Heart left ventricle (tissue), 16 donors: Measurements from ENCODE around the gene CDH2. TPM values are rescaled to one million over a fixed set of nuclear protein-coding genes. Genes with fewer than 3 reads are reported as not detected.

Experiments used
- ATAC-seq, 4 donors: fragments of 200-7000 bp; cut with Tn5 transposase; one replicate each; pipeline ENCODE4 v1.9.1; 2020 to 2022; ENCODE audit warnings: moderate library complexity in 4 of 4, mild to moderate bottlenecking in 3 of 4, moderate number of reproducible peaks in 1 of 4
- DNase-seq, 5 donors: peaks; one replicate each; pipeline ENCODE4 v3.0.0-alpha.2; 2020
- H3K27ac ChIP-seq, 12 donors: fragments of 200-600 bp; sonication (generic) in 4 of 12; one replicate each; pipeline versions ENCODE4 v1.5.0 to v1.8.0; 2016 to 2022; ENCODE audit warnings: mild to moderate bottlenecking in 2 of 12
- H3K27me3 ChIP-seq, 9 donors: fragments of 200-600 bp; sonication (generic) in 2 of 9; one replicate each; pipeline versions ENCODE4 v1.5.1 to v1.8.0; 2016 to 2022; ENCODE audit warnings: mild to moderate bottlenecking in 3 of 9
- H3K36me3 ChIP-seq, 9 donors: fragments of 200-600 bp; sonication (generic) in 2 of 9; one replicate each; pipeline versions ENCODE4 v1.5.0 to v1.8.0; 2018 to 2022; ENCODE audit warnings: mild to moderate bottlenecking in 2 of 9
- H3K4me1 ChIP-seq, 12 donors: fragments of 200-600 bp; sonication (generic) in 4 of 12; one replicate each; pipeline versions ENCODE4 v1.5.0 to v1.8.0; 2016 to 2022; ENCODE audit warnings: mild to moderate bottlenecking in 3 of 12
- H3K4me3 ChIP-seq, 12 donors: fragments of 200-600 bp; sonication (generic) in 4 of 12; one replicate each; pipeline versions ENCODE4 v1.5.0 to v1.8.0; 2017 to 2022; ENCODE audit warnings: mild to moderate bottlenecking in 9 of 12, moderate library complexity in 4 of 12
- H3K9me3 ChIP-seq, 12 donors: fragments of 200-600 bp; sonication (generic) in 4 of 12; one replicate each; pipeline versions ENCODE4 v1.5.0 to v1.8.0; 2016 to 2022; ENCODE audit warnings: mild to moderate bottlenecking in 1 of 12
- CTCF ChIP-seq, 12 donors: fragments of 200-600 bp; sonication (generic) in 4 of 12; IDR thresholded peaks; one replicate each; pipeline versions ENCODE4 v1.5.0 to v1.8.0; 2018 to 2022; ENCODE audit warnings: antibody characterized with exemption in 12 of 12, mild to moderate bottlenecking in 5 of 12
- POLR2A ChIP-seq, 2 donors: fragments of 450-650 bp; IDR thresholded peaks; one replicate each; pipeline ENCODE4 v1.6.1; 2017; ENCODE audit warnings: antibody characterized with exemption in 2 of 2, mild to moderate bottlenecking in 2 of 2, moderate library complexity in 2 of 2
- WGBS, 4 donors: extraction: QIAGEN DNeasy Blood & Tissue Kit in 2 of 4; methylation state at CpG; one replicate each; pipeline versions ENCODE4 v1.1.5 to v1.1.7; 2013 to 2018; 5-methylcytosine and 5-hydroxymethylcytosine counted together
- intact Hi-C, 10 donors: fragments of 100-400 bp; cut with DNase I; formaldehyde crosslinking; loops; one replicate each; pipeline versions ENCODE4 v1.11.1 to v1.14.2; 2022
- polyA plus RNA-seq, 2 donors: library from polyadenylated mRNA; stranded (reverse); fragments of 200-250 nt; gene quantifications; one replicate each; pipeline ENCODE4 v1.2.3, GENCODE V29; 2013
- total RNA-seq, 9 donors: library from RNA; depleted of rRNA in 2 of 9; stranded (reverse); fragments of >200 nt in 2 of 9; fragmentation: NEBNext Ultra II Directional in 3 of 9; extraction: Animal tissue kit (Norgen Biotek cat#: 25700) in 3 of 9; gene quantifications; one replicate each; pipeline versions ENCODE4 v1.1.0 to v1.2.4, GENCODE V29; 2016 to 2023
- donor health status: ischemic (EF 13 %, LVEDD 7.1; RV severe dilation, severe dysfunction).
- donor health status: healthy with polysubstance abuse.
- donor health status: DM: no; HTN: yes; CAD: no.
- donor health status: DM: no; HTN: no; CAD: no.
- donor health status: ischemic (EF 25% LVEDD 6.9; RV normal size, moderate dysfunction).
- donor health status: ischemic (EF 25% LVEDD 5.7; RV mildly dilated, moderate dysfunction).
- donor health status: healthy.
- donor health status: DM: yes; HTN: yes; CAD: no.
- donor health status: ischemic (EF 35%, LVEDD 5.7; RV mildly dilated, moderate dysfunction).
- donor health status: nonischemic (EF 11% LVEDD 7.7; RV severe dilation, severe dysfunction).
- donor health status: DM: yes; HTN: yes; CAD: no.
- donor health status: PGD.
- donor health status: ischemic (EF 29% LVEDD 5.4; RV normal size, mild dysfunction).
- donor health status: nonischemic (EF 23%, LVEDD 6.1; RV moderate dilation, normal function).

Gene CDH2
- total and polyA plus RNA-seq, 11 donors, result 62.5 to 594 (median 386) TPM

- DNase-seq (no peak), ATAC-seq (no peak)
- H3K27ac ChIP-seq, result peak overlapping the region in 3 of 12 donors; percentile 0 to 32 (median 18)
- TF ChIP-seq CTCF (IDR thresholded peaks at IDR 0.05), result no peak
- no peak for TF ChIP-seq POLR2A (IDR thresholded peaks at IDR 0.05)
- intact Hi-C loops, result no loop called here
- no peak overlapping the region for H3K4me3 ChIP-seq
- 12 to 34% (median 16%) methylated on average over 3 of the region's 3 CpGs for WGBS, 4 donors
- no peaks in the 10 kb centered on the region for H3K9me3 ChIP-seq
- H3K27me3 ChIP-seq, result no peaks in the 10 kb centered on the region
- no peaks in the 10 kb centered on the region for H3K36me3 ChIP-seq
- peaks cover 0 to 61% (median 14%) of the 10 kb centered on the region in 12 donors for H3K4me1 ChIP-seq
These were observed 103.3 kb downstream of the CDH2 start for GRCh38 chr18:28073658-28074057.

- ATAC-seq (peak in 2 of 4 donors; percentile 23 to 33), DNase-seq (no peak)
- H3K9me3 ChIP-seq, result peaks cover 0 to 7% (median 0%) of the 10 kb centered on the region in 12 donors
- no peaks in the 10 kb centered on the region for H3K36me3 ChIP-seq
- H3K27ac ChIP-seq, result peak overlapping the region in 3 of 12 donors; percentile 11 to 41 (median 33)
- H3K4me3 ChIP-seq, result no peak overlapping the region
- peaks cover 0 to 52% (median 10%) of the 10 kb centered on the region in 12 donors for H3K4me1 ChIP-seq
- H3K27me3 ChIP-seq, result no peaks in the 10 kb centered on the region
- TF ChIP-seq POLR2A (IDR thresholded peaks at IDR 0.05), result no peak
- TF ChIP-seq CTCF (IDR thresholded peaks at IDR 0.05), result no peak
- WGBS, 4 donors, result 34 to 46% (median 39%) methylated on average over 5 of the region's 5 CpGs
- intact Hi-C loops, result loop anchor here in 1 of 10 donors (2.0 kb wide), 1 partner anchor 18 kb away; no protein-coding TSS in a partner anchor
These were observed 105.7 kb downstream of the CDH2 start for GRCh38 chr18:28071199-28071598.

- H3K27ac ChIP-seq, result peak overlapping the region in 3 of 12 donors; percentile 40 to 44 (median 41)
- no peaks in the 10 kb centered on the region for H3K36me3 ChIP-seq
- ATAC-seq (peak in 3 of 4 donors; percentile 27 to 38 (median 34)), DNase-seq (no peak)
- intact Hi-C loops, result loop anchor here in 1 of 10 donors (10.0 kb wide), 1 partner anchor 53 kb away; no protein-coding TSS in a partner anchor
- TF ChIP-seq CTCF (IDR thresholded peaks at IDR 0.05), result no peak
- TF ChIP-seq POLR2A (IDR thresholded peaks at IDR 0.05), result no peak
- peaks cover 0 to 50% (median 9%) of the 10 kb centered on the region in 12 donors for H3K4me1 ChIP-seq
- H3K4me3 ChIP-seq, result no peak overlapping the region
- 65 to 73% (median 69%) methylated on average over 2 of the region's 2 CpGs for WGBS, 4 donors
- H3K9me3 ChIP-seq, result peaks cover 0 to 7% (median 0%) of the 10 kb centered on the region in 12 donors
- no peaks in the 10 kb centered on the region for H3K27me3 ChIP-seq
These were observed 108.7 kb downstream of the CDH2 start for GRCh38 chr18:28068207-28068606.

GRCh38 chr18:28067346-28067745 is 109.6 kb downstream of the CDH2 start:
- DNase-seq (no peak), ATAC-seq (no peak)
- Histone ChIP-seq H3K27me3 (no peaks in the 10 kb centered on the region), H3K4me3 (no peak overlapping the region), H3K36me3 (no peaks in the 10 kb centered on the region), H3K4me1 (peaks cover 0 to 44% (median 9%) of the 10 kb centered on the region in 12 donors), H3K9me3 (peaks cover 0 to 7% (median 0%) of the 10 kb centered on the region in 12 donors), H3K27ac (no peak overlapping the region)
- 0 to 93% (median 46%) methylated on average over 1 of the region's 1 CpG for WGBS, 4 donors
- intact Hi-C loops, result loop anchor here in 1 of 10 donors (10.0 kb wide), 1 partner anchor 53 kb away; no protein-coding TSS in a partner anchor
- TF ChIP-seq CTCF (IDR thresholded peaks at IDR 0.05) (no peak), POLR2A (IDR thresholded peaks at IDR 0.05) (no peak)
